OCI-LY7 (cell line): ENCODE data around the gene CTPS1. TPM values are rescaled to one million over a fixed set of nuclear protein-coding genes. Genes with fewer than 3 reads are reported as not detected.

Source experiments
- BruUV-seq: library from RNA; stranded (reverse); fragments of 400-500 nt; replicated peaks from 2 replicates; lab custom pipeline; 2021; lab: Mats Ljungman, UMichigan
- CTCF ChIA-PET: fragments of 300-600 bp; sonication (Branson Sonifier 250); formaldehyde crosslinking; loops from one replicate; lab custom pipeline; 2022; ENCODE audit warnings: antibody characterized with exemption; ENCODE audit not compliant: unreplicated experiment; lab: Charles Lee
- POLR2A ChIA-PET: fragments of 300-600 bp; sonication (Branson Sonifier 250); formaldehyde crosslinking; loops from one replicate; lab custom pipeline; 2022; ENCODE audit warnings: antibody characterized with exemption; lab: Charles Lee
- DNase-seq: peaks from one replicate; pipeline ENCODE4 v3.0.0-alpha.2; 2015; ENCODE audit warnings: low spot score
- H2AFZ ChIP-seq: fragments of 200-600 bp; sonication (generic), shearing (Covaris generic); 2 replicates; pipeline ENCODE4 v1.6.1; 2014; ENCODE audit warnings: mild to moderate bottlenecking, antibody characterized with exemption, low read length, moderate library complexity
- H3K27ac ChIP-seq: fragments of 200-600 bp; sonication (generic); 2 replicates; pipeline ENCODE4 v1.5.1; 2014; ENCODE audit warnings: mixed run types, low read depth, mild to moderate bottlenecking, moderate library complexity, low read length, inconsistent platforms; ENCODE audit not compliant: poor library complexity, severe bottlenecking
- H3K36me3 ChIP-seq: fragments of 200-600 bp; sonication (generic); 2 replicates; pipeline ENCODE4 v1.6.1; 2014; ENCODE audit warnings: mild to moderate bottlenecking, antibody characterized with exemption, low read length, moderate library complexity, mixed read lengths; ENCODE audit not compliant: insufficient read depth
- H3K4me1 ChIP-seq: fragments of 200-600 bp; sonication (generic); 2 replicates; pipeline ENCODE4 v1.5.1; 2014; ENCODE audit warnings: mild to moderate bottlenecking, low read length; ENCODE audit not compliant: insufficient read depth, poor library complexity, severe bottlenecking
- H3K4me2 ChIP-seq: fragments of 200-600 bp; sonication (generic); 2 replicates; pipeline ENCODE4 v1.6.1; 2014; ENCODE audit warnings: mild to moderate bottlenecking, low read length
- H3K4me3 ChIP-seq: fragments of 200-600 bp; sonication (generic); 2 replicates; pipeline ENCODE4 v1.5.1; 2014; ENCODE audit warnings: mild to moderate bottlenecking, low read depth, low read length; ENCODE audit not compliant: poor library complexity, severe bottlenecking
- H3K79me2 ChIP-seq: fragments of 200-600 bp; sonication (generic); 2 replicates; pipeline ENCODE4 v1.6.1; 2016; ENCODE audit warnings: low read depth, mild to moderate bottlenecking, low read length, moderate library complexity, mixed read lengths; ENCODE audit not compliant: insufficient read depth
- H3K9me2 ChIP-seq: fragments of 200-600 bp; sonication (generic); 2 replicates; pipeline ENCODE4 v1.6.1; 2016; ENCODE audit warnings: mild to moderate bottlenecking, low read length, mixed read lengths; ENCODE audit not compliant: insufficient read depth
- H3K9me3 ChIP-seq: fragments of 200-600 bp; sonication (generic); 2 replicates; pipeline ENCODE4 v1.6.1; 2014; ENCODE audit warnings: mild to moderate bottlenecking, mixed run types, low read length, mixed read lengths
- H4K20me1 ChIP-seq: fragments of 200-600 bp; sonication (generic); 2 replicates; pipeline ENCODE4 v1.6.1; 2014; ENCODE audit warnings: mild to moderate bottlenecking, antibody characterized with exemption, low read length, moderate library complexity, mixed read lengths; ENCODE audit not compliant: insufficient read depth
- EZH2phosphoT487 ChIP-seq: fragments of 200-600 bp; sonication (generic); IDR thresholded peaks from 2 replicates; pipeline ENCODE4 v1.6.1; 2018; ENCODE audit warnings: low read depth, borderline replicate concordance, mild to moderate bottlenecking, mixed run types, antibody characterized with exemption, low read length, moderate library complexity, mixed read lengths
- intact Hi-C: fragments of 100-400 bp; cut with micrococcal nuclease; formaldehyde crosslinking; loops from one replicate; pipeline ENCODE4 v1.10.0; 2022; ENCODE audit not compliant: unreplicated experiment
- total RNA-seq, 2 experiments: library from RNA; depleted of rRNA in 1 of 2; stranded (reverse); fragments of >200 nt in 1 of 2; shearing (Covaris generic) in 1 of 2; gene quantifications; 2 replicates each; pipeline ENCODE4 v1.2.3, GENCODE V29; 2014 to 2022
- TF ChIP-seq, protein P1 (sequence below): fragments of 200-600 bp; sonication (generic); conservative IDR thresholded peaks from 2 replicates; pipeline ENCODE4 v1.5.1; 2014; ENCODE audit warnings: mild to moderate bottlenecking, antibody characterized with exemption, low read length, moderate library complexity, mixed read lengths

CTPS1 gene
- total RNA-seq, 2 experiments from 2014 or later: 58.9 to 117 TPM

DNA sequence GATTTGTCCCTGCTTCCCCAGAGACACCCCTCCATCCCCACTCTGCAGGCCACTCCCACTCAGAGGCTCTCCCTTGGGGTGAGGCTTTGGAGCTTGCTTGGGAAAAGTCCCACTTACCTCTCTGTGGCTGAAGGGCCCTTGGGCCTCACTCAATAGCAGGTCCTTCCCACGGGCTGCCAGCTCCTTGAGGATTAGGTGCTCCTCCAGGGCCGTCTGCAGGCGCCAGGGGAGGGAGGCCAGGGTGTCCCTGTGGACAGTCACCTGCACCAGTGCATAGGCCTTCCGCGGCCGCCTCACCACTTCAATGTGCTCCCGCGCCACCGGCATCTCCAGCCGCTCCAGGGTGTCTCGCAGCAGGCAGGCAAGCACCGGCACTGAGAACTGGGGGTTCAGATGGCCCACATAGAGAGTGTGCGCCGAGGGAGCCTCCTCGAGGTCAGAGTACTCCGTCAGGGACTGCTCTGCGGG, 40.6 kb downstream of the CTPS1 start:
- no peak overlapping the region for H3K4me2 ChIP-seq
- H3K4me1 ChIP-seq: peaks cover 5% of the 10 kb centered on the region
- no peak overlapping the region for H3K27ac ChIP-seq
- H3K79me2 ChIP-seq: no peaks in the 10 kb centered on the region
- no peaks in the 10 kb centered on the region for H3K9me3 ChIP-seq
- H3K4me3 ChIP-seq: no peak overlapping the region
- no TSS peak for BruUV-seq
- intact Hi-C loops: loop anchor here (10.0 kb wide), 1 partner anchor 225 kb away; the partner anchor contains the start of gene SCMH1
- H3K9me2 ChIP-seq: no peaks in the 10 kb centered on the region
- CTCF ChIA-PET: no interaction called here
- no peak overlapping the region for H2AFZ ChIP-seq
- H3K36me3 ChIP-seq: peaks cover 44% of the 10 kb centered on the region
- TF ChIP-seq, protein P1, sequence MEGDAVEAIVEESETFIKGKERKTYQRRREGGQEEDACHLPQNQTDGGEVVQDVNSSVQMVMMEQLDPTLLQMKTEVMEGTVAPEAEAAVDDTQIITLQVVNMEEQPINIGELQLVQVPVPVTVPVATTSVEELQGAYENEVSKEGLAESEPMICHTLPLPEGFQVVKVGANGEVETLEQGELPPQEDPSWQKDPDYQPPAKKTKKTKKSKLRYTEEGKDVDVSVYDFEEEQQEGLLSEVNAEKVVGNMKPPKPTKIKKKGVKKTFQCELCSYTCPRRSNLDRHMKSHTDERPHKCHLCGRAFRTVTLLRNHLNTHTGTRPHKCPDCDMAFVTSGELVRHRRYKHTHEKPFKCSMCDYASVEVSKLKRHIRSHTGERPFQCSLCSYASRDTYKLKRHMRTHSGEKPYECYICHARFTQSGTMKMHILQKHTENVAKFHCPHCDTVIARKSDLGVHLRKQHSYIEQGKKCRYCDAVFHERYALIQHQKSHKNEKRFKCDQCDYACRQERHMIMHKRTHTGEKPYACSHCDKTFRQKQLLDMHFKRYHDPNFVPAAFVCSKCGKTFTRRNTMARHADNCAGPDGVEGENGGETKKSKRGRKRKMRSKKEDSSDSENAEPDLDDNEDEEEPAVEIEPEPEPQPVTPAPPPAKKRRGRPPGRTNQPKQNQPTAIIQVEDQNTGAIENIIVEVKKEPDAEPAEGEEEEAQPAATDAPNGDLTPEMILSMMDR: no peak
- TF ChIP-seq EZH2phosphoT487: no peak
- no peaks in the 10 kb centered on the region for H4K20me1 ChIP-seq
- POLR2A ChIA-PET: no interaction called here
- DNase-seq: no peak

DNA sequence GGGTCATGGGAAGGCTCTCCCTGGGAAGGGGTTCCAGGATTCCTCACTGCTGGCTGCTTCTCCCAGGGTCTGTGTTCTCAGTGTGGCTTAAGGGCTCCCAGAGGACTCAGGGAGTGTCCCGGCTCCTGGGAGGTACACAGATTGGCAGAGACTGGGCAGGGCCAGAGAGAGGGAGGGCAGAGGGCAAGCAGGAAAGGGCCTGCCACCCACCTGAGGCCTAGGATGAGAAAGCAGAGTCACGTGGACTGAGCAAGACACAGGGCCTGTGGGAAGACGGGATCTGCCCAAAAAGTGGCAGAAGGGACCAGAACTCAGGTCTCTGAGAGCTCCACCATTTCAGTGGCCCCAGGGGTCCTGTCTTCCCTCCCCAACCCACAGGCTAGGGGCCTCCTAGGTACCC, 41.2 kb downstream of the CTPS1 start:
- intact Hi-C loops: loop anchor here (10.0 kb wide), 1 partner anchor 224 kb away; the partner anchor contains the start of gene SCMH1
- POLR2A ChIA-PET: no interaction called here

More for the DNA sequence above, 41.2 kb downstream of the CTPS1 start:
- Histone ChIP-seq H3K36me3 (peaks cover 38% of the 10 kb centered on the region), H3K9me3 (no peaks in the 10 kb centered on the region), H3K4me2 (no peak overlapping the region), H2AFZ (no peak overlapping the region), H3K27ac (no peak overlapping the region), H3K4me1 (no peaks in the 10 kb centered on the region), H3K79me2 (no peaks in the 10 kb centered on the region), H4K20me1 (no peaks in the 10 kb centered on the region), H3K4me3 (no peak overlapping the region), H3K9me2 (no peaks in the 10 kb centered on the region)
- no peak for DNase-seq
- CTCF ChIA-PET: no interaction called here
- no TSS peak for BruUV-seq
- no peak for TF ChIP-seq EZH2phosphoT487
- TF ChIP-seq, protein P1: no peak
